OCI-LY1 (cell line): ENCODE data around the gene PCBP3.

Source experiments
- H2AFZ ChIP-seq: fragments of 200-600 bp; sonication (generic), shearing (Covaris generic); 2 replicates; pipeline ENCODE4 v1.6.0; 2014; ENCODE audit warnings: antibody characterized with exemption, mild to moderate bottlenecking, low read length
- H3F3A ChIP-seq: fragments of 200-600 bp; sonication (generic), shearing (Covaris generic); 2 replicates; pipeline ENCODE4 v1.6.0; 2014; ENCODE audit warnings: mild to moderate bottlenecking, antibody characterized with exemption, low read length, moderate library complexity; ENCODE audit not compliant: insufficient read depth
- H3K27ac ChIP-seq: fragments of 200-600 bp; sonication (generic); 2 replicates; pipeline ENCODE4 v1.5.1; 2014; ENCODE audit warnings: low read length, mixed run types, mild to moderate bottlenecking, low read depth; ENCODE audit not compliant: poor library complexity, severe bottlenecking
- H3K27me3 ChIP-seq: fragments of 200-600 bp; sonication (generic); 2 replicates; pipeline ENCODE4 v1.6.0; 2014; ENCODE audit warnings: antibody characterized with exemption, mild to moderate bottlenecking, low read length, moderate library complexity; ENCODE audit not compliant: insufficient read depth
- H3K36me3 ChIP-seq: fragments of 200-600 bp; sonication (generic); 2 replicates; pipeline ENCODE4 v1.6.1; 2014; ENCODE audit warnings: mild to moderate bottlenecking, antibody characterized with exemption, low read length, moderate library complexity, mixed read lengths; ENCODE audit not compliant: insufficient read depth
- H3K4me1 ChIP-seq: fragments of 200-600 bp; sonication (generic); 2 replicates; pipeline ENCODE4 v1.5.1; 2014; ENCODE audit warnings: mild to moderate bottlenecking, low read length, moderate library complexity; ENCODE audit not compliant: insufficient read depth, severe bottlenecking
- H3K4me2 ChIP-seq: fragments of 200-600 bp; sonication (generic), shearing (Covaris generic); 2 replicates; pipeline ENCODE4 v1.6.1; 2014; ENCODE audit warnings: low read length
- H3K4me3 ChIP-seq: fragments of 200-600 bp; sonication (generic); 2 replicates; pipeline ENCODE4 v1.5.1; 2014; ENCODE audit warnings: low read length, low read depth, mild to moderate bottlenecking, mixed read lengths; ENCODE audit not compliant: poor library complexity, severe bottlenecking
- H3K79me2 ChIP-seq: fragments of 200-600 bp; shearing (Covaris generic); 2 replicates; pipeline ENCODE4 v1.6.1; 2016; ENCODE audit warnings: mixed run types, low read length, mixed read lengths; ENCODE audit not compliant: insufficient read depth
- H3K9ac ChIP-seq: fragments of 200-600 bp; sonication (generic), shearing (Covaris generic); 2 replicates; pipeline ENCODE4 v1.6.1; 2014; ENCODE audit warnings: mild to moderate bottlenecking, low read length, mixed read lengths
- H3K9me2 ChIP-seq: fragments of 200-600 bp; sonication (generic), shearing (Covaris generic); 2 replicates; pipeline ENCODE4 v1.6.1; 2014; ENCODE audit warnings: low read depth, mild to moderate bottlenecking, low read length, mixed read lengths
- H3K9me3 ChIP-seq: fragments of 200-600 bp; shearing (Covaris generic); 2 replicates; pipeline ENCODE4 v1.6.1; 2014; ENCODE audit warnings: low read length, mixed read lengths
- H4K20me1 ChIP-seq: fragments of 200-600 bp; sonication (generic), shearing (Covaris generic); 2 replicates; pipeline ENCODE4 v1.6.0; 2016; ENCODE audit warnings: mild to moderate bottlenecking, low read length; ENCODE audit not compliant: insufficient read depth
- CTCF ChIP-seq: fragments of 200-600 bp; sonication (generic), shearing (Covaris generic); IDR thresholded peaks from 2 replicates; pipeline ENCODE4 v1.5.1; 2017; ENCODE audit warnings: mild to moderate bottlenecking, antibody characterized with exemption, low read length, moderate library complexity, mixed read lengths
- EZH2 ChIP-seq: fragments of 200-600 bp; sonication (generic), shearing (Covaris generic); IDR thresholded peaks from 2 replicates; pipeline ENCODE4 v1.8.0; 2017; ENCODE audit warnings: borderline replicate concordance, mixed run types, mild to moderate bottlenecking, antibody characterized with exemption, low read length, moderate library complexity, mixed read lengths

Gene PCBP3

DNA sequence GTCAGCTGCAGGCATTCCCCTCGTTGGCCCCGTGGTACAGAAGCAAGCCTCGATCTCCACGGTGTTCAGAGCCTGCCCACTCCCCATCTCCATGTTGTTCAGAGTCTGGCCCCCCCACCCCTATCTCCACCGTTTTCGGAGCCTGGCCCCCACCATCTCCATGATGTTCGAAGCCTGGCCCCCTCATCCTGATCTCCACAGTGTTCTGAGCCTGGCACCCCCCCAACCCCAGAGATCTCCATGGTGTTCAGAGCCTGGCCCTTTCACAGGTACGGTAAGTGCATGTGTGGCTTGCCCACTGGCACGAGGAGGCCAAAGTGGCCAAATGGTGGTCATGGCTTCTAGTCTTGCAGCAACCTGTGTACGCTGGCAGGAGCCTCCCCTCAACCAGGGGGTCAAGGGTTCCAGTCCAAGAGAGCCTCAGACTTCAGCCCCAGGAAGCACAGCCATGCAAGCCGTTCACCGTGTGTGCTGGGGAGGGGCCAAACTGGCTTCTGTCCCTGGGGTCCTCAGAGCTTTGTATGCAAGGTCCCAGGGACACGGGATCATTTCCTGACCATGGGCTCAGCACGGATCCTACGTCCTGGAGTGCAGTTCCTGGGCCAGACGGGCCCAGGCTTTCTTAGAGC, 13.3 kb upstream of the PCBP3 start:
- Histone ChIP-seq H3K36me3 (no peaks in the 10 kb centered on the region), H3K4me2 (no peak overlapping the region), H3K27ac (no peak overlapping the region), H3F3A (no peaks in the 10 kb centered on the region), H3K79me2 (no peaks in the 10 kb centered on the region), H3K9me2 (no peaks in the 10 kb centered on the region), H3K27me3 (no peaks in the 10 kb centered on the region), H3K9me3 (no peaks in the 10 kb centered on the region), H3K4me1 (no peaks in the 10 kb centered on the region), H3K9ac (no peak overlapping the region), H3K4me3 (no peak overlapping the region), H2AFZ (no peak overlapping the region), H4K20me1 (no peaks in the 10 kb centered on the region)
- no peak for TF ChIP-seq EZH2
- no peak for TF ChIP-seq CTCF

GRCh38 chr21:45630876-45631275, 12.6 kb upstream of the PCBP3 start:
- Histone ChIP-seq H3K79me2 (no peaks in the 10 kb centered on the region), H3K9me3 (no peaks in the 10 kb centered on the region), H3K9ac (no peak overlapping the region), H3K4me1 (no peaks in the 10 kb centered on the region), H3K9me2 (no peaks in the 10 kb centered on the region), H4K20me1 (no peaks in the 10 kb centered on the region), H3K4me2 (no peak overlapping the region), H3K36me3 (no peaks in the 10 kb centered on the region), H3K27me3 (no peaks in the 10 kb centered on the region), H2AFZ (no peak overlapping the region), H3K27ac (no peak overlapping the region), H3K4me3 (no peak overlapping the region), H3F3A (no peaks in the 10 kb centered on the region)
- no peak for TF ChIP-seq EZH2
- no peak for TF ChIP-seq CTCF

GRCh38 chr21:45631540-45631939, 12.0 kb upstream of the PCBP3 start:
- Histone ChIP-seq H3K79me2 (no peaks in the 10 kb centered on the region), H2AFZ (no peak overlapping the region), H3K36me3 (no peaks in the 10 kb centered on the region), H3F3A (no peaks in the 10 kb centered on the region), H3K4me3 (no peak overlapping the region), H3K9me3 (no peaks in the 10 kb centered on the region), H3K4me1 (no peaks in the 10 kb centered on the region), H3K27ac (no peak overlapping the region), H4K20me1 (no peaks in the 10 kb centered on the region), H3K4me2 (no peak overlapping the region), H3K27me3 (no peaks in the 10 kb centered on the region), H3K9ac (no peak overlapping the region), H3K9me2 (no peaks in the 10 kb centered on the region)
- TF ChIP-seq EZH2 = no peak
- TF ChIP-seq CTCF = no peak
